Measurements from ENCODE around the gene RUNX3. TPM values are rescaled to one million over a fixed set of nuclear protein-coding genes. Genes with fewer than 3 reads are reported as not detected.

The RUNX3 gene
- total RNA-seq, 6 experiments from 2014 or later = 0.46 to 3.1 (median 0.84) TPM

DNA sequence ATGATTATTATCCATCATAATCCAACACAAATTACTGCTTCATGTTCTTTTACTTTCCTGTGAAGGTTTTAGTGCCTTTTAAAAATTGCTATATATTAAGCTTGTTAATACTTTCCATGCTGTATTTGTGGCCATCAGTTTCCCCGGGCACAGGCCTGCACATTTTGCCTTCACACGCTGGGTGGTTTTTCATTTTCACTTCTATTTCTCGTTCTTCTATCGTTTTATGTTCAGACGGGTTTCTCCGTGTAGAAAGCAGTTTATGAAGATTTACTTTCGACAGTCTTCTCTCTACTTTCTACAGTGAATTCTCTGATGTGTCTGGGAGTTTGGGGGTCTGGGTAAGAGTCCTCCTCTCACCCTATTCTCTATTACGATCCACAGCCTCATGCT lies 9.5 kb downstream of the RUNX3 start:
- no peaks in the 10 kb centered on the region for H3K36me3 ChIP-seq
- TF ChIP-seq POLR2A (IDR thresholded peaks at IDR 0.05) = no peak
- TF ChIP-seq, protein P1, sequence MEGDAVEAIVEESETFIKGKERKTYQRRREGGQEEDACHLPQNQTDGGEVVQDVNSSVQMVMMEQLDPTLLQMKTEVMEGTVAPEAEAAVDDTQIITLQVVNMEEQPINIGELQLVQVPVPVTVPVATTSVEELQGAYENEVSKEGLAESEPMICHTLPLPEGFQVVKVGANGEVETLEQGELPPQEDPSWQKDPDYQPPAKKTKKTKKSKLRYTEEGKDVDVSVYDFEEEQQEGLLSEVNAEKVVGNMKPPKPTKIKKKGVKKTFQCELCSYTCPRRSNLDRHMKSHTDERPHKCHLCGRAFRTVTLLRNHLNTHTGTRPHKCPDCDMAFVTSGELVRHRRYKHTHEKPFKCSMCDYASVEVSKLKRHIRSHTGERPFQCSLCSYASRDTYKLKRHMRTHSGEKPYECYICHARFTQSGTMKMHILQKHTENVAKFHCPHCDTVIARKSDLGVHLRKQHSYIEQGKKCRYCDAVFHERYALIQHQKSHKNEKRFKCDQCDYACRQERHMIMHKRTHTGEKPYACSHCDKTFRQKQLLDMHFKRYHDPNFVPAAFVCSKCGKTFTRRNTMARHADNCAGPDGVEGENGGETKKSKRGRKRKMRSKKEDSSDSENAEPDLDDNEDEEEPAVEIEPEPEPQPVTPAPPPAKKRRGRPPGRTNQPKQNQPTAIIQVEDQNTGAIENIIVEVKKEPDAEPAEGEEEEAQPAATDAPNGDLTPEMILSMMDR (IDR thresholded peaks at IDR 0.05) = no peak
- no peak overlapping the region for H3K27ac ChIP-seq
- ATAC-seq (no peak), DNase-seq (no peak)
- intact Hi-C loops (cut with DNase I) = no loop called here
- H3K4me1 ChIP-seq = no peaks in the 10 kb centered on the region
- H3K9me3 ChIP-seq = no peaks in the 10 kb centered on the region
- H3K4me3 ChIP-seq = no peak overlapping the region
- peaks cover 0 to 3% of the 10 kb centered on the region in 2 donors for H3K27me3 ChIP-seq
- WGBS (ENCODE audit: insufficient coverage, low coverage, low lambda C conversion rate, missing lambda C conversion rate) = 69% methylated on average over 8 of the region's 8 CpGs

DNA sequence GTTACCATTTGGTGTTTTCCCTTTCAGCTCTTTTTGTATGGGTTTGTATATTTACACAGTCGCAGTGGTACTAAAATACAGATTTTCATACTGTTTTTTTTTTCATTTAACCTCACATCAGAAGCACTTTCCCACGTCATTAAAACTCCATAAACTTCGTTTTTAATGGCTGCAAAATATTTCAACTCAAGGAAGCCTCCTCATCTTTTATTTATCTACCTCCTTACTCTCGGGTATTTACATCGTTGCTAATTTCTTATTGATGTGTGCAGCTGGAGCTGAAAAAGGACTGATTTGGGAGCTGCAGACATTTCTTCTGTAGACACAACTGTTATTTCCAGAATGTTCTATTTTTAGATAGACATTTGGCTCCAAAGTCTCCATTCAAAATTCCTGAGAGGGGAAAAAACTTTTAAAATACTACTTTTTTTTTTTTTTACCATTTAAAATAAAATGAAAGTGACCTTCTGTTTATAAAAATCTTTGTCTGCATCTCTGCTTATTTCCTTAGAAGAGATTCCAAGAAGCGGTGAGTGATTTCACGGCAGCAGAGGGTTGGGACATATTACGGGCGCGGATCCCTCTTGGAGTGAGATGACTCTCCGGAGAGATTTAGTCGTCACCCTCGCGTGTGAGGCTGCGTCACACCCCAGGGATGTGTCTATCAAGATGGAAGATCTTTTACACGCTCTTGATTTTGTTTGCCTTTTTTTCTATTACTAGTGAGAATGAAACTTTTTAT lies 10.1 kb downstream of the RUNX3 start:
- Histone ChIP-seq H3K36me3 (no peaks in the 10 kb centered on the region), H3K4me1 (no peaks in the 10 kb centered on the region), H3K4me3 (no peak overlapping the region), H3K9me3 (no peaks in the 10 kb centered on the region), H3K27me3 (no peaks in the 10 kb centered on the region), H3K27ac (no peak overlapping the region)
- DNase-seq = no peak
- no peak for TF ChIP-seq POLR2A (IDR thresholded peaks at IDR 0.05)
- TF ChIP-seq, protein P1 (IDR thresholded peaks at IDR 0.05) = no peak
- no peak for ATAC-seq
- 60% methylated on average over 16 of the region's 16 CpGs for WGBS (ENCODE audit: insufficient coverage, low coverage, low lambda C conversion rate, missing lambda C conversion rate)
- intact Hi-C loops (cut with DNase I) = no loop called here

DNA sequence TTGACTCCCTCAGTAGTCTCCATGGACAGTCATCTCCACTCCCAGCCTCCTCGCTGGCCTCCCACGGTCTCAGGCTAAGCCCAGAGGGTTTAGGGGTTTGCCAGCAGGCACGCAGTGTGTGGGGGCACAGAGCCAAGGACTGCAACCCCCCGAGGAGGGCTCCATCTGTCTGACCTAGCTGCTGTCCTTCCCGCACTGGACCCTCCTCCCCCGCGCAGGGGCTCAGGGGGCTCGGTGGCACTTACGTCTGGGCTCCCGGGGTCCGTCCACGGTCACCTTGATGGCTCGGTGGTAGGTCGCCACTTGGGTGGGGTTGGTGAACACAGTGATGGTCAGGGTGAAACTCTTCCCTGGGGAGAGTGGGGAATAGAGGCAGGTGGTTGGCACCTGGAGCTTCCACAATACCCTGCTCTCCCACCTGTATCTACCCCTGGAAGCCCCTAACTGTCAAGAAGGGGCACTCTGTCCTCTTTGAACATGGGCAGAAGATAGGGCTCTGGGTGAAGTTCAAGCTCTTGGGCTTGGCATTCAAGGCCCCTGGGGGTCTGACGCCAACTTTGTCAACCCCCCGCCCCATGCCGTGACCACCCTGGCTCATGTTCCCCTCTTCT lies 11.0 kb downstream of the RUNX3 start:
- no peak overlapping the region for H3K27ac ChIP-seq
- H3K4me1 ChIP-seq = no peaks in the 10 kb centered on the region
- intact Hi-C loops (cut with DNase I) = no loop called here
- 60% methylated on average over 2 of the region's 17 CpGs for WGBS (ENCODE audit: insufficient coverage, low coverage, low lambda C conversion rate, missing lambda C conversion rate)
- DNase-seq = no peak
- H3K4me3 ChIP-seq = no peak overlapping the region
- no peaks in the 10 kb centered on the region for H3K9me3 ChIP-seq
- no peaks in the 10 kb centered on the region for H3K36me3 ChIP-seq
- TF ChIP-seq, protein P1 (IDR thresholded peaks at IDR 0.05) = no peak
- TF ChIP-seq POLR2A (IDR thresholded peaks at IDR 0.05) = no peak
- ATAC-seq = no peak
- H3K27me3 ChIP-seq = no peaks in the 10 kb centered on the region

DNA sequence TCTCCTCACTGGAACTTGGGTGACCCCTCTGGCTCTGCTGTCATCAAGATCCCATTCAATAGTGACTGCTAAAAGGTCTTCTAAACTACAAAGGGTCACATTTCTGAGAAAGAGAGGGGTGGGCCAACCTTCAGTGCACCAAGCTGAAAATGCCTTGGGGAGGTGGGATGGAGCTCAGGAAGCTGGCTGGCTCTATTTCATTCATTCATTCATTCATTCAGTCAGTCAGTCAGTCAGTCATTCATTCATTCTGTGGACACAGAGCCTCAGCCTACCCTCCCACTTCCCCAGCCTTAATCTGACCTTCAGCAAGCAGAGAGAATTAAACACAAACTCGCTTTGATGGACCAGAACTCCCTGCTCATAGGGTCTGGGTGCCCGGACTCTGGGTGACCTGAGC lies 11.7 kb downstream of the RUNX3 start:
- ATAC-seq (no peak), DNase-seq (no peak)
- Histone ChIP-seq H3K4me3 (no peak overlapping the region), H3K9me3 (no peaks in the 10 kb centered on the region), H3K36me3 (no peaks in the 10 kb centered on the region), H3K27ac (no peak overlapping the region), H3K27me3 (no peaks in the 10 kb centered on the region), H3K4me1 (no peaks in the 10 kb centered on the region)
- TF ChIP-seq, protein P1 (IDR thresholded peaks at IDR 0.05) = no peak
- no peak for TF ChIP-seq POLR2A (IDR thresholded peaks at IDR 0.05)
- 89% methylated on average over 2 of the region's 2 CpGs for WGBS (ENCODE audit: insufficient coverage, low coverage, low lambda C conversion rate, missing lambda C conversion rate)
- intact Hi-C loops (cut with DNase I) = no loop called here
